ENCODE results near the gene CFAP43.

Gene CFAP43

DNA sequence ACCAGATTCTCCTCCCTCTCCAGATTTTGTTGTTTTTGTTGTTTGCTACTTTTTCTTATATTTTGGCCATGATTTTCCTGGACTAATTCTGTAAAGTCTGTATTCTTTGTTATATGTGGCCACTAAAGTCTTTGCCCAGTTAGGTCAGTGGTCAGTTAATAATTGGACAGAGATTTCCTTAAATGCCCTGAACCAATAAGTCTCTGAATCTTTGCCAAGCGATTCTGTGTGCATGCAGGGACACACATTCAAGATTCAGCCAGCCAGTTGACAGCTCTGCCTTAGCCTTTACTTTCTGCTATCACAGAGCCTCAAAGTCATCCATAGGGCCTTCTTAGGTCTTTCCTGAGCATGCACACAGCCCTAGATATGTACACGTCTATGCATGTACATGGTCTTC, 135.5 kb downstream of the CFAP43 start:
- DNase-seq (ENCODE audit: low read depth in 3 of 3) = no peak

DNA sequence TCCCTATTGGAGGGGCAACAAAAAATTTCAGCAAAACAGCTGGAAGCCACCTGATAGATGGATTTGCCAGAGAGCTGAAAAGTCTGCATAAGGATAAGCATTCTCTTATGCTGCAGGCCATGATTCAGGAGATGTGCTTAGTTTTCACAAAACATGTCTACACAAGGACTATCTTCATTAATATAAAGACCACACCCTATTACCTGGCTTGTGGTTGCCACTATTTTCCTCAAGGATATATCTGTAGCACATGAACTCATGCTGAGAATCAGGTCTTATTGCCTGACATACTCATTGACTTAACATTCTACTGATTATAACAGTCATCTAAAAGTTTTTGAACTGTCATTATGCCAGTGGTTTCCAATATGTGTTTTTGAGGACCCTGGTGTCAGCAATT, 139.4 kb downstream of the CFAP43 start:
- DNase-seq (ENCODE audit: low read depth in 3 of 3) = no peak

DNA sequence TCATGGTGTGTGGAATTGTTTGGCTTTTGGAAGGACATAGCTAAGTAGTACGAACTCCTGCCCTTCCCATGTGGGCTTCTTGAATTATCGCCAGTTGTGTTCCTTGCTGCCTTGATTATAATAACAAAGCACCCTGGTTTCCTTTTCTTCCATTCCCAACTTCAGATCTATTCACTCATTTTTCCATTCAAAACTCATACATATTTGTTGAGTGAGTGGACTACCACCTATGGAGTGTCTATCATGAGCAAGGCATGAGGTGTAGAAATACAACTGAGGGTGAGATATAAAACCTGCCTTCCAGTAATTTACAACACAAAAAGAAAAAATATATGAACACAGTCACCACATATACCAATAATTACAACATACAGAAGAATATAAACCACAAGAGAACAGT, 141.6 kb downstream of the CFAP43 start:
- DNase-seq (ENCODE audit: low read depth in 3 of 3) = no peak

DNA sequence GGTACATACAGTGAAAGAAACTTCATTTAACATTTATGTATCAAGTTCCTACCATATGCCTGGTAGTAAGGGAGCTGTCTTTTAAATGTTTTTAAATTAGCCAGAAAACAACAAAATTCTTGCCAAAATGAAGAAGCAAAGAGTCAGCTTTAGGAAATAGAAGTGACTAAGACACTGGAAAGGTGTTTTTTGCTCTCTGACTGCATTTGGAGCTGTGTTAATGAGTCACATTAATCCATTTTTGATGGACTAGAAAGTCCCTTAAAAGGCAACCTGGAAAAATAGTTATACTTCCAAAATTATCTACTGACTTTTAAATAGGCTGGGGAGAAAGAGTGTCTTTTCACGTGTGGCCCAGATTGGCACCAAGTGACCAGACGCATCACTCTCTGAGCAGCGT, 142.5 kb downstream of the CFAP43 start:
- DNase-seq (ENCODE audit: low read depth in 3 of 3) = no peak

DNA sequence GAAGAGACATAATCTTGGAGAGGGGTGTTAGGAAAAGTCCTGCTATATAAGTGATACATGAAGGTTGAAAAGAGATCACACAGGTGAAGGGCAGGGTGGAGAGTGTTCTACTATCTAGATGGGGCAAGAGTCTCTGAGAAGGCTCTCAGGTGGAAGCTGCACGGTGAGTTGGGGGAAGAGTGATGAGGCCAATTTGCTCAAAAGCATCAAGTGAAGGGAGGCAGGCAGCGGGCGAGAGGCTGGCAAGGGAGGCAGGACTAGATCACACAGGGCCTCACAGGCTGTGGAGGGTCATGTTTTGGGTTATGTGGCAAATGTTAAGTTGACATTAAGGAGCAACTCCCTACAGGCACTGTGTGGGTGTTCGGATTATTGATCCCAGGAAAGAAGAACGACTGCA, 143.9 kb downstream of the CFAP43 start:
- no peak for DNase-seq (ENCODE audit: low read depth in 3 of 3)

DNA sequence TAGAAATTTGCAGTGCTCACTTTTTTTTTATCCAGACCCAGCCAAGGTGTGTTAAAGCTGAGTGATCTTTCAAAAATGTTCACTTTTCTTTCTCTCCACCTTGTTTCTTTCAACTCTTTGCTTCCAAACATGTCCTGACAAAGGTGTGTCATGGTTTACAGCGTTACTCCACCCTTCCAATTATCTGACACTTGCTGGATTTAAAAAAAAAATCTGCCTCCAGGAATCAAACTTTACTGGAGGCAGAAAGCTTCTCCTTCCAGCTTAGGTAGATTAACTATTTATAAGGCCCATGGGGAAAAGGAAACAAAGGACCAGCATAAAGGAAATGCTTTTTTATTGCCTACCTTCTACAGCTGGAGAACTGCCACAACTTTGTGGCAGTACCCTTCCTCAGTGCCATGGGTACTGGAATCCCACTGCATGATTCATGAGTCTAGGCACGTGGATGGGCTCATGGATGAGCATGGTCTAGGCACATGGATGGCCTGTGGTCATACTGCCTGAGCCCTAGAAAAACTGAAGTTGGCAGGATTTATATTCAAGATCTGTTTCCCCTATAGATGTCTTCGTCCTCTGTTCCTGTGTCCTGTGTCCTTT, 146.3 kb downstream of the CFAP43 start, which contains the start of gene COL17A1:
COL17A1 (minus strand) TSS at position 80 of the 600 bp plus-strand sequence. CDS start 5,207 bp downstream, outside the sequence.
- no peak for DNase-seq (ENCODE audit: low read depth in 3 of 3)

DNA sequence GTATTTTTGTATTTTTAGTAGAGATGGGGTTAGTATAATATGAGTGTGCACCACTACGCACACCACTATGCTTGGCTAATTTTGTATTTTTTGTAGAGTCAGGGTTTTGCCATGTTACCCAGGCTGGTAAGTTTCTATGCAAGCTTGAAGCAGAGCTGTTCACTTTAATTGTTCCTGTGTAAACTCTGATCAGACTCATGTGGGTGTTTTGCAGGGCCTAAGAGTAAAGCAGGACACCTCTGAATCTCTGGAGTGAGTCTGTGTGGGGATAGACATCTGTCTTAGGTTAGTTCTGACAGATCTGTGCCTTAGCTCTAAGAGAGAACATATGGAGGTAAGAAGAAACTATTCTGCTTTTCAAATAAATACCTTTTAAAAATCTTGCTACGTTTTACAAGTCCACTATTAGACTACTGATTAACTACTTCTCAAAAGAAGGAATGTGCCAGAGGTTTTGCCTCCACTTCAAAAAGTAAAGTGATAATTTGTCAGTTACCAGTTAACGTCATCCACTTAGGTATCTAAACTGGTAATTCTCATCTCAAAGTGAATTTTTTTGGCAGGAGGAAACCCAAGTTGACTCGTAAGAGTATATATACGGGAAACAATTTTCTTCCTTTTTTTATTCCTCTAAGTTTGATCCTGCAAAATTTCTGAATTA, 147.6 kb downstream of the CFAP43 start:
- no peak for DNase-seq (ENCODE audit: low read depth in 3 of 3)

DNA sequence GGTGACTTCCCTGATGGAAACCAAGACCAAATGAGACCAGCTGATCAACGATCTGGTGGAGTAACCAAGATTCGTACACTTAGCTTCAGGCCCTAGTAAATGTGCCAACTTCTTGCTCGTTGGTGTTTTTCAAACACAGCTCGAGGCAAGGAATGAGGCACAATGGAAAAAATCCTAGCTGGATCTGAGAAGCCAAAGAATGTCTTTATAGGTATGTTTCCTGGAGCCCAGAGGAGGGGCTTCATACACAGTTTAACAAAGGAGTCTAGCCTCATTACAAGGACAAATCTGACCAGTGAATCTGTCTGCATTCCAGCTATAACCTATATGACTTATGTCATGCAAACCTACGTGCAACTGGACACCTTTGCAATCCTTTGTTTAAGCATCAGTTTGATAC, 150.2 kb downstream of the CFAP43 start:
- no peak for DNase-seq (ENCODE audit: low read depth in 3 of 3)

DNA sequence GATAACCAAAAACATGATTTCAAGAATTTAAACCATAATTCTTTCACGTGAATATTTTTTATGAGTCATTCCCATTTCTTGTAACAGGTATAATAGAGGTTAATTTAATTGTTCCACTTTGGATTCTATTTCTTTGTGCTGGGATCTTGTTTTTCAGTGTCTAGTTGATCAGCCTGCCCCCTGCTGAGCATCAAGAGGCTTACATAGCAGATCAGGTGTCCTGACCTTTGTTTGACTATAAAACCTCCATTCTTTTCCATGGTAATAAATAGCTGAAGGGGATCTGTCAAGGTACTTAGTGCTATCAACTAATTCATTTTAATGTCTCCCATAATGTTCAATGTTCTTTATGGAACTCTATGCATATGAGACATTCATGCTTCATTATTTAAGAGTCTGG, 151.4 kb downstream of the CFAP43 start:
- DNase-seq (ENCODE audit: low read depth in 3 of 3) = no peak
